VCaP (cell line): ENCODE data around the gene TBX1.

ENCODE experiments used
- H3K27ac ChIP-seq: fragments of 450-650 bp; 2 replicates; pipeline ENCODE4 v1.5.1; 2017
- CTCF ChIP-seq: fragments of 450-650 bp; conservative IDR thresholded peaks from 2 replicates; pipeline ENCODE4 v1.5.1; 2017; ENCODE audit warnings: mild to moderate bottlenecking, moderate library complexity

TBX1 gene

GRCh38 chr22:19782533-19782932 lies 22.0 kb downstream of the TBX1 start:
- TF ChIP-seq CTCF: no peak
- H3K27ac ChIP-seq: no peak overlapping the region

GRCh38 chr22:19783586-19784383 lies 23.2 kb downstream of the TBX1 start:
- H3K27ac ChIP-seq: no peak overlapping the region
- no peak for TF ChIP-seq CTCF

GRCh38 chr22:19784384-19785175 lies 24.0 kb downstream of the TBX1 start:
- no peak for TF ChIP-seq CTCF

GRCh38 chr22:19785461-19786263 lies 25.1 kb downstream of the TBX1 start:
- no peak for TF ChIP-seq CTCF
- H3K27ac ChIP-seq: peak overlapping the region; percentile 67

More at GRCh38 chr22:19784384-19785175, 24.0 kb downstream of the TBX1 start:
- no peak overlapping the region for H3K27ac ChIP-seq

- no peak for TF ChIP-seq CTCF
- H3K27ac ChIP-seq: peak overlapping the region; percentile 67
These were observed 25.6 kb downstream of the TBX1 start for GRCh38 chr22:19786264-19786585.

- no peak overlapping the region for H3K27ac ChIP-seq
- TF ChIP-seq CTCF: no peak
These were observed 26.6 kb downstream of the TBX1 start for GRCh38 chr22:19786959-19787848.
